HG02623 (cell line): ENCODE data around the gene ENPP1.
A peak's percentile ranks its signal among the peaks of the same experiment; 100 is the strongest.
"Not testable (repeated sequence)": the region's sequence is repeated elsewhere in the genome, so short reads cannot be mapped to it uniquely, and the experiment has no call there.

ENCODE experiments used
- ATAC-seq: cut with Tn5 transposase; IDR thresholded peaks from one replicate; pipeline ENCODE4 v1.9.1; 2021; ENCODE audit warnings: moderate library complexity; ENCODE audit not compliant: unreplicated experiment

ENPP1 gene

DNA sequence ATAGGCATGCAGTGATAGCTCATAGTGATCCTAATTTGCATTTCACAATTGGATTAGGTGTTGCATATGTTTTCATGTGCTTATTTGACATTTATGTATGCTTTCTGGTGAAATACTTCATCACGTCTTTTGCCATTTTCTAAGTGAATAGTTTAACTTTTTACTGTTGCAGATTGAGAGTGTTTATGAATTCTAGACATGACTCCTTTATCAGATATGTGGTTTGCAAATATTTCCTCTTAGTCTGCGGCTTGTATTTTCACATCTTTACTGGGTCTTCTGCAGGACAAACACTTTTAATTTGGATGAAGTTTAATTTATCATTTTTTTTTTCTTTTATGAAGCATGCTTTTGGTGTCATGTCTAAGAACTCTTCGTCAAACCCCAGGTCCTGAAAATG lies 104.1 kb downstream of the ENPP1 start:
- no peak for ATAC-seq

DNA sequence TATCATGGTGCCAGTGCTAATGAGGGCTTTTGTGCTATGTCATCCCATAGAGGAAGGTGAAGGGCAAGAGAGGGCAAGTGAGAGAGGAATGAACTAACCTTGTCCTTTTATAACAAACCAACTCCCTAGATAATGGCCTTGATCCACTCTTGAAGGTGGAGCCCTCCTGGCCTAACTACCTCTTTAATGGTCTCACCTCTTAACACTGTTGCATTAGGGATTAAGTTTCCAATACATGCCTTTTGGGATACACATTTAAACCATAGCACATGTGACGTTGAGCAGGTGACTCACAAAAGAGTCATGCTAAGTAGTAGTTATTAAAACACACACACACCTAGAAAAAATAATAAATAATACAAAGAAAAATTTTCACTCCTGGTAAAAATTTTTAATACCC lies 106.4 kb downstream of the ENPP1 start:
- ATAC-seq, result no peak

DNA sequence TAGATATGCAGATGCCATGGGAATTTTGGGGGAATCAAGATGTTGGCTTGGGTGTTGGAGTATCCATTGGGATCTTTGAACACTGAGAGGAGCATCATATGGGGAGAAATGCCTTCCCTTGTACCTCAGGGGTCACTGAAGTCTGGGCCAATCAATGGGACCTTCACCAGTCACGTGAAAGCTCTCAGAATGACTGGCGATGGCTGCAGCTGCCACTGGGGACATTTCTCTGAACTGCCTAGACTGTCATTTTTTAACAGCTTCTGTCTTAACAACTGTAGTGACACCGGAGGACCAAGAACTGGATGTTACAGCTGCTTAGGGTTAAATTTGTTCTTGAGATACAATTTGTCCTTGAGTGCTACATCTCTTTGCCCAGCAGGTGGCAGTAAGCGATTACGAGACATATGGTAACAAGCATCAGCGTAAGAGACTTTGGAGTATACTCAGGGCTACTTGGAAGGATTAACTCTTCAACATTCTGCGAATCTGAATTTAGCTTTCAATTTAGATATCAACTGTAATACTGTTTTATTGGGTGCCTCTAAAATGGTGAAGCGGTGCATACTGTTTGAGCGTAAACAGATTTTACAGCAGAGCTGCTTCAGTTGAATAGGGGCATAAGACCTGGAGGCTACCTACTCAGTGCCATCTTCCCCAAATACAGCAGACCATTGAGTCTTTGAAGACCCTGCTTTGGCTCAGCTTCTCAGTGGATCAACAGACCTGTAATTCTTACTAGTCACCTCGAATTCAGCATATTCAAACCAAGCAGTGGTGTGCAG lies 107.3 kb downstream of the ENPP1 start:
- peak; percentile 80 for ATAC-seq

DNA sequence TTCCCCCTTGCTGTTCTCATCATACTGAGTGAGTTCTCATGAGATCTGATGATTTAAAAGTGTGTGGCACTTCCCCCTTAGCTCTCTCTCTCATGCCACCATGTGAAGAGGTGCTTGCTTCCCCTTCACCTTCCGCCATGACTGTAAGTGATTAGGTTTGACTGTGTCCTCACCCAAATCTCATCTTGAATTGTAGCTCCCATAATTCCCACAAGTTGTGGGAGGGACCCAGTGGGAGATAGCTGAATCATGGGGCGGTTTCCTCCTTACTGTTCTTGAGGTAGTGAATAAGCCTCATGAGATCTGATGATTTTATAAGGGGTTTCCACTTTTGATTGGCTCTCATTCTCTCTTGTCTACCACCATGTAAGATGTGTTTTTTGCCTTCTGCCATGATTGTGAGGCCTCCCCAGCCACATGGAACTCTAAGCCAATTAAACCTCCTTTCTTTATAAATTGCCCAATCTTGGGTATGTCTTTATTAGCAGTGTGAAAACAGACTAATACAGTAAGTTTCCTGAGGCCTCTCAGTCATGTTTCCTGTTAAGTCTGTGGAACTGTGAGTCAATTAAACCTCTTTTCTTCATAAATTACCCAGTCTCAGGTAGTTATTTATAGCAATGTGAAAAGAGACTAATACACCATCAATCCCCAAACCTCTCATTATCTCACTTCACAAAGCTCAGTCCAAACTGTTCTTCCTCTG lies 108.4 kb downstream of the ENPP1 start:
- not testable (repeated sequence) for ATAC-seq

DNA sequence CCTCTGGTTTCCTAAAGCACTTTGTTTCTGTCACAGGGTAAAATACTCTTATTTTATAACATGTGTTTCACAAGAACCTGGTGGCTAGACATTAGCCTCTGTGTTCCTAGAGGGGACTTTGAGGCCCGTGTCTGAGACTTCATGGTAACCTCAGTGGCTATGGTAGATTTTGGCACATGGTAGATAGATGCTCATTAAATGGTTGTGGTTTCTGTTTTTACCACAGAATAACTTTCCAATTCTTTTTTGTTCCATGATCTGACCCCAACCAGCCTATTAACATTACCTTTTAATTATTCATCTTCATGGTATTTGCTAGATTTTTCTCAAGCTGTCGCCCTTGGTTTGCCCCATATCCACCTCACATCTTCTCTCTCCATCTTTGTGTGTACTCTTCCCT lies 109.0 kb downstream of the ENPP1 start:
- no peak for ATAC-seq

DNA sequence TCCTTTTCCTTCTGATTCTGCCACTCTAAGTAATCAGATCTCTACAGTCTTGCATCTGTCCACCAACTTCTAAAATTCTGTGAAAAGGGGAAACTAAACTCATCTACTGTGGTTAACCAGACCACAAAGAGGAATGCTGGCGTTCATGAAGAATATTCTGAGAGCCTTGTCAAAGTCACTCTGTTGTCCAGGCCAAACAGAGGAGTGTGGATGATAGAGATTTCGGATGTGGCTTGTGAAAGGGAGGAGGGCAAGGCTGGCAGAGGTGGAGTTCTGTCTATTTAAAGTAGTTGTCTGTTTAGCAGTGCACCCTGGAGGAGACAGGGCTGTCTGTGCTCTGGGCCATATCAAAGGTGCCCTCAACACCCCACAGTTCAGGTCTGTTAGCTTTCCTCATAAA lies 109.5 kb downstream of the ENPP1 start:
- no peak for ATAC-seq

DNA sequence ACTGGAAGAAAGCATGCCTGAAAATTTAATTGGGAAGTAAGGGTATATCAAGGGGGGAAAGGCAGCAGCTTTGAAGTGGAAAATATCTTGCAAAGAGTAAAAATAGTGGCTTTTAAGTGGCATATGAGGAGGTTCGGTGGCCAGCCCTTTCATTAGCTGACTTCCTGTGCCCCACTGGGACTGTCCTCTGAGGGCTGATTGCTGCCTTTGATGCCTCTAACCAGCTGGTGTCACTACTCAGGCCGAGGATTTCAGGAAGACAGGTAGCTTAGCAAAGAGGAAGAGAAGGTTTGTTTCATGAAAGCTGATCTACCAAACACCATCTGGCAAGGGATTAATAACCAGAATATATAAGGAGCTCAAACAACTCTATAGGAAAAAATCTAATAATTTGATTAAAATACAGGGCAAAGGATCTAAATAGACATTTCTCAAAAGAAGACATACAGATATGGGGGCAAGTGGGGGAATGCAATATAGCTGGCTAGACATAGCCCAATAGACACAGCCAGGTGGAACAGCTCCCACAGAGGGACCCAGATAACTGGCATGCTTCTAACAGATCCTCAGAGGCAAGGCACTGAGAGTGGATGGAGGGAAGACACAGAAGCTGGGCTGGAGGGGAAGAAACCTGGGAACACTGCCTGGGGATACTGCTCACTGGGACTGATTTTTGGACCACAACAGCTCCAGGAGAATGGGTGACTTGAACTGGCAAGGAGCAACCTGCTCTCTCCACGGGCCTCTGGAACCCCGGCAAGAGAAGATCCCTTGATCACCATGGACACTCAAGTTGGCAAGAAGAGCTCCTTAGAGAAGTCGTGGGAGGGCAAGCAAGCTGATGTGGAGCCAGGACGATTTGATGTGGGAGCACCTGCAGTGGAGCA lies 110.2 kb downstream of the ENPP1 start:
- no peak for ATAC-seq

DNA sequence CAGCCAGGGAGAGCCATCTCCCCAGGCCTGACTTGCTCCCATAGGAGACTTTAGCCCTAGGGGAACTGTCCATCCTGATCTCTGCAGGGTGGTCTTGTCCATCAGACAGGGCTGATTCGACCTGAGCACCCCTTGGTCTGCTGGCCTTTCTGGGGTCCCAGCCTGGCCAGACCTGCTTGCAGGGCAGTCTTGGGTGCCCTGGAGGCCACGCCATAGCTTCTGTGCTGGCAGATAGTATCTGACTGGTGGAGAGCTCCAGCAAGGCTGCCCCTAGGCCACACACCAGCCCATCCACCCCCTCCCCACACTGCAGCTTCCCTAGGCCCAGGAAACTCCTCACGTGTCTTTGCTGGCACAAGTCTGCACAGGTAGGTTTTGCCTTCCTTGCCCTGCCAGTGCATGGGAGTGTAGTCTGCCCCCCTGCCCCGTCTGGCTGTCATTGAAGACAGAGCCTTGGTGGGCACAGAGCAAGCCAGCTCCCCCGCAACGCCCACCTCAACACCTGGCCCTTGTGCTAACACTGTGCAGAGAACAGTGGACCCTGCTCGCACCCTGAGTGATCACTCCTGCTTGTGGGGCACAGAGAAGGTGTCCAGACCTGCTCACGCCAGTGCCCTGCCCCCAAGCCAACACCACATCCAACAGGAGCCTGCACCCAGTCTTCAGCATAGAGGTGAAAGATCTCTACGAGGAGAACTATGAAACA lies 111.0 kb downstream of the ENPP1 start:
- no peak for ATAC-seq

DNA sequence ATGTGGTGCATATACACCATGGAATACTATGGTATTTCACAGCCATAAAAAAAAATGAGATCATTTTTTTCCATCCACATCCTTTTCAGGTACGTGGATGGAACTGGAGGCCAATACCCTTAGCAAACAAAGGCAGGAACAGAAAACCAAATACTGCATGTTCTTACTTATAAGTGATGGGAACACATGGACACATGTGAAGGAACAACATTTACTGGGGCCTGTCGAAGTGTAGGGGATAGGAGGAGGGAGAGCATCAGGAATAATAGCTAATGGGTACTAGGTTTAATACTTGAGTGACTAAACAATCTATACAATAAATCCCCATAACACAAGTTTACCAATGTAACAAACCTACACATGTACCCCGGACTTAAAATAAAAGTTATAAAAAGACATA lies 112.8 kb downstream of the ENPP1 start:
- ATAC-seq, result no peak

DNA sequence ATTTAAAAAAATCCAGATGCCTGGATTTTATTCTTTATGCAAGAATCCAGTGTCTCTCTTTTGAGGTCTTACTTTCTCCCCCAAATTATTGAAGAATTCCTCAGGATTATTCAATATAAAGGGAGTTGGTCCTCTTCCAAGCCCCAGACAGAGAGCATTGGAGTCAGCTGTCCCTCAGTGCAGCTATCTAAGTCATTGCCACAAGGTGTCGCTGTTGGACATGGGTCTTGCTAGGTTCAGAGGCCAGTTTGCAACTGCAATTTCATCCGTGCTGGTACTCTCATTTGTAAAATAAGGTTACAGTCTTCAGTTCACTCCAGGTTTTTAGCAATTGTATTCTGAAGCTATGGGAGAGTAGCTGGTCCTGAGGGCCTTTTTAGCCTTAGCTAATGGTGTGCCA lies 115.5 kb downstream of the ENPP1 start:
- ATAC-seq, result no peak

DNA sequence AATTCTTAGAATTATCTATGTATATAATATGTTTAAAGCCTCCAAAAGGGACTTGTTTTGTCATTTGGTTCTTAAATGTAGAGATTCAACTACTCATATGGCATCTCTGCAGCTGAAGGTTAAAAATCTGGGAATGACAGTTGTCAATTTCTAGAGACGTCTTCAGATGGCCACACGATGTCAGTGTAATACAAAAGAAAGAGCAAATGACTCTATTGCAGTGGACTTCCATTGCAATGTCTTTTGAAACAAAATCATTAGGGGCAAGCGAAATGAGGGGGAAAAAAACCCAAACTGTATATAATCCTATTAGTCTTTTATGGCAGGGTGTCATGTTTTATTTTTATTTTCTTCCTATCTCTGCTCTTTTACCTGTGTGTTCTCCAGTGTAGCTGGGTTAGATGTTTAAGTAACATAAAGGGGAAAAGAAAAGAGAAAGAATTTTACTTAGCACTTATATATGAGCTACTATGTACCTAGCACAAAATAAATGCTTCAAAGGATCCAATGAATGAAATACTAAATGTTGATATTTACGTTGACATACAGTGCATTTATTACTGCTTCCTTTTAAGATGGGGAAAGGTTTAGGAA lies 117.2 kb downstream of the ENPP1 start:
- ATAC-seq, result no peak

DNA sequence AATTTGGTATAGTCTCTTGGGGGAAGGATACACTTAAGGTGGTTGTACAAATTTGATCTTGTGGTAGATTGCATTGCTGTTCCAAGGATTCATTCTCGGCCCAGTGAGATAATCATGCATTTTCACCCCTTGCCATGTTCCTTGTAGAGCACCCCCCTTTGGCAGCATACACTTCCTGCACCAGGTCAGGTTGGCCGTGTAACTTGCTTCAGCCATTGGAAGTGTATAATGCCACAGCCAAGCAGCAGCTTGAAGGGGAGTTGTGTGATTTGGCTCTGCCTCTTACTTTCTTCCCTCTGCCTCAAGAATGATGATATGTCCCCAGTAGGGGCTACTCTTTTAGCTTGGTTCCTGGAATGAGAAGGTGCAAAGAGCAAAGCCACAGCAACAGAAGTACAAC lies 121.4 kb downstream of the ENPP1 start:
- no peak for ATAC-seq

DNA sequence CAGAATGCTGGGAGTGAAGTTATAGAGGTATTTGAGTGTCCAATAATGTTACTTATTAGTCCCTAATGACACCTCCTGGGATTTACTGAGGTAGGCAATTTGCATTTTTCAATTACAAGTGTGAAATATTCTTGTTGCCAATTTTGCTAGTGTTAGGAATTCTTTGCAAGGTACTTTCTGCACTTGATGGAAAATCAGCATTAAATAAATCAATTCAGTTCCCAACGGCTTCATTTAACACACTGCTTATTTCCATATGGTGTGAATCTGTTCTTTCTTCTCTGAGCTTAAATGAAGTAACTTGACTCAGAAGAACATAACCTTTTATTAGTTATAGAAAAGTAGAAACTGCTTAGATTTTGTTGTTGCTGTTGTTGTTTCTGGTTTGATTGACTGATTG lies 122.2 kb downstream of the ENPP1 start:
- no peak for ATAC-seq

DNA sequence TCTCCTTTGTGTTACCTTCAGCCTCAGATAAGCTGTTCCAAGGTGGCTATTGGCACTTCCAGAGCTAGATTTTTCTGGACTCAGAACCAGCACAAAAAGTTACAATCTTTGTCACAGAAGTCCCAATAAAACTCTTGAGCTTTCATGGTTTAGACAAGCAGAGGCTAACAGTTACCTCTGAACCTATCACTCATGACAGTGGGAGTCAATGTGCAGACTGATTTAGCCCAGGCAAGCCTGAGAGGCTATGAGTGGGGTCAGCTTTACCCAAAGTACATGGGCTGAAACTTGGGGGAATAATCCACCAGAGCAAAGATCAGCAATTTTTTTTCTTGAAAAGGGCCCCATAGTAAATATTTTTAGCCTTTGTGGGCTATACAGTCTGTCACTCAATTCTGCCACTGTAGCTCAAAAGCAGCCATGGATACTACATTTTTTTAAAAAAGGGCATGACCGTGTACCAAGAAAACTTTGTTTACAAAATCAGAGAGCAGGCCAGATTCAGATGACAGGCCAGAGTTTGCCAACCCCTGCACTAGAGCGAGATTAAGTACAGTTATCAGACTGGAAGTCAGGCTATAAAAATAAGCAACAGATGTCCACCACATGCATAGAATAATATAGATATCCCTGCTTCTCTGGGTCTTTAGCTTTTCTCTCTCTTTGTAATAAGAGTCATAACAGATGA lies 123.4 kb downstream of the ENPP1 start:
- no peak for ATAC-seq

DNA sequence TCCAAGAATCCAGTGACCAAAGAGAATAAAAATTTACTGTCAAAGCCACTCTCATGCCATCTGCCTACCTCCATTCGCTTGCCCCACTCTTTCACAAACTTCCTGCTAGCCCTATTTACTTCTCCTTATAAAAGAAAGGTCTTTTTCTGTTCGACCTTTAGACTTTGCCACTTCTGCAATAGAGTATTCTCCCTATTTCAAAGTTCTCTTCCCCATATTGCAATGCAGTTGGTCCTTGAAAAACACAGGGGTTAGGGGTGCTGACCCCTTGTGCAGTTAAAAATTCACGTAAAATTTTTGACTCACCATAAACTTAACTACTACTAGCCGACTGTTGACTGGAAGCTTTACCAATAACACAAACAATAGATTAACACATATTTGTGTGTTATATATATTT lies 128.3 kb downstream of the ENPP1 start:
- no peak for ATAC-seq

DNA sequence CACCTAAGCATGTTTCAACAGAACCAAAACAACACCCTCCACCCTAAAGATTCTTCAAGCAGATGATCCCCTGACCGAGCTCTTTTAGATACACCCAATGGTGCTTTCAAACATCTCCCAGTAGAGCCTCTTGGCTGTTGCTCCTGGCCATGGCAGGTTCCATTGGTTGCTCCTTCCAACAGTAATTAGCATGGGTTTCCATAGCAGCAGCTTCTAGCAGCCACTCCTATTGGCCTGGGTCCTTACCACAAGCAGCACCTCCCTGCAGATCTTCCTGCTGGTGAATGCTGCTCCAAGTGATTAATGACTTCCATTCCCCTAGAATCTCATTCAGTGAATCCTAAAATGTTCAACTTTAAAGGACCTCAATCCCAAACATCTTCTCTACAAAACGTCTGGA lies 129.4 kb downstream of the ENPP1 start:
- no peak for ATAC-seq

DNA sequence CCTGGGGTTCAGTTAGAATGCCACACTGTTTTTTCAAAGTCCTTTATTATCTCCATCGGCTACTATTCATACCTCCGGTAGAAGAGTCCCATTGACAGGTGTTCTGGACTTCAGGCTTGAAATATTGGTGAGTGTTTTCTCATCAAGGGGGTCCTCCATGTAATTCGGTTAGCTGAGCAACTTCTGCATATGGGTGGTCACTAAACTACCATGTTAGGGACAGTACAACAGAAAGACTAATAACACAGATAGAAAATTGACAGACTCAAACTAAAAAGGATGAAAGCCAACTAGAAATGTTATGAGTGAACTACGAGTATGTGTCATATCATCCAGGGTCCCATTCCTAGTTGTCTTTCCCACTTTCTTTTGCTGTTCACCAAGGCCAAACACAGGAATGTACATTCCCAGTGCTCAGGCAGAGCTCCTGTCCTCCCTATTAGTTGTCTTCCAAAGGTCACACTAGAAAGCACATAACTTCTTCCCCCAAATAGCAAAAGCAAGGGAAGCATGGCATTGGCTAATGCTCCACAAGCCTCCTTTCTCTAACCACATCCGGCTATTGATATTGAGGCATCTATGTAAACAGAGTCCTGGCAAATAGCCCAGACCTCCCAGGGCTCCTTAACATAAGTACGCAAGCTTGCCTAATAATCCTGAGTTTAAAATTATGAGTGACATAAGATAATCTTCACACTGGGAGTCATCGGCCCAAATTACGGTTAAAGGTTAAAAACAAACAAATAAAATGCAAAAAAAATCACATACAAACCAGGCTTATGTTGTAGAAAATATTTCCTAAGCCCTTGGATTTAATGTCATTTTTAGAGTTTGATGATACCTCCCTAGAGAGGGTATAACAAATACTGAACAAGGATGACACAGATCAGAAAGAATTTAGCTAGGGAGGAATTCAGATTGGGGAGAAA lies 130.1 kb downstream of the ENPP1 start:
- ATAC-seq, result no peak
